Measurements from ENCODE around the gene TNFRSF4. TPM values are rescaled to one million over a fixed set of nuclear protein-coding genes. Genes with fewer than 3 reads are reported as not detected.

Gene TNFRSF4
- total and polyA plus RNA-seq, 8 donors, result 2.0 to 4.5 (median 3.1) TPM

GRCh38 chr1:1169429-1170214 is 44.3 kb downstream of the TNFRSF4 start:
- DNase-seq (peak in 1 of 4 donors; percentile 74), ATAC-seq (no peak)
- Histone ChIP-seq H3K27ac (no peak overlapping the region), H3K36me3 (no peaks in the 10 kb centered on the region), H3K4me1 (no peaks in the 10 kb centered on the region), H3K27me3 (peaks cover 26 to 98% of the 10 kb centered on the region in 2 donors), H3K9me3 (no peaks in the 10 kb centered on the region), H3K4me3 (no peak overlapping the region)
- intact Hi-C loops (cut with DNase I), result no loop called here
- TF ChIP-seq CTCF (IDR thresholded peaks at IDR 0.05), result no peak

GRCh38 chr1:1168451-1169411 is 45.2 kb downstream of the TNFRSF4 start:
- intact Hi-C loops (cut with DNase I), result no loop called here
- no peak overlapping the region for H3K27ac ChIP-seq
- TF ChIP-seq CTCF (IDR thresholded peaks at IDR 0.05), result no peak
- H3K9me3 ChIP-seq, result no peaks in the 10 kb centered on the region
- H3K36me3 ChIP-seq, result no peaks in the 10 kb centered on the region
- no peaks in the 10 kb centered on the region for H3K4me1 ChIP-seq
- DNase-seq (peak in 1 of 4 donors; percentile 77), ATAC-seq (no peak)
- H3K27me3 ChIP-seq, result peaks cover 25 to 97% of the 10 kb centered on the region in 2 donors
- no peak overlapping the region for H3K4me3 ChIP-seq

GRCh38 chr1:1167841-1168450 is 46.0 kb downstream of the TNFRSF4 start:
- Histone ChIP-seq H3K4me3 (no peak overlapping the region), H3K27me3 (peaks cover 17 to 97% of the 10 kb centered on the region in 2 donors), H3K36me3 (no peaks in the 10 kb centered on the region), H3K27ac (no peak overlapping the region), H3K4me1 (no peaks in the 10 kb centered on the region), H3K9me3 (no peaks in the 10 kb centered on the region)
- ATAC-seq, result no peak
- no peak for TF ChIP-seq CTCF (IDR thresholded peaks at IDR 0.05)
- intact Hi-C loops (cut with DNase I), result no loop called here
- peak in 1 of 4 donors; percentile 63 for DNase-seq

- Histone ChIP-seq H3K27ac (no peak overlapping the region), H3K4me1 (no peaks in the 10 kb centered on the region), H3K27me3 (peaks cover 12 to 97% of the 10 kb centered on the region in 2 donors), H3K4me3 (no peak overlapping the region), H3K36me3 (no peaks in the 10 kb centered on the region), H3K9me3 (no peaks in the 10 kb centered on the region)
- intact Hi-C loops (cut with DNase I), result no loop called here
- ATAC-seq (no peak), DNase-seq (peak in 1 of 4 donors; percentile 80)
- no peak for TF ChIP-seq CTCF (IDR thresholded peaks at IDR 0.05)
Measured at GRCh38 chr1:1167398-1167821, 46.5 kb downstream of the TNFRSF4 start.

Data from left lung (tissue), 10 donors.